GM18868 (cell line): Measurements from ENCODE around the gene TCF12.
"Not testable (repeated sequence)": the region's sequence is repeated elsewhere in the genome, so short reads cannot be mapped to it uniquely, and the experiment has no call there.

Experiments used
- ATAC-seq: cut with Tn5 transposase; IDR thresholded peaks from one replicate; pipeline ENCODE4 v1.9.1; 2021; ENCODE audit warnings: mild to moderate bottlenecking, moderate library complexity; ENCODE audit not compliant: unreplicated experiment

TCF12 gene

DNA sequence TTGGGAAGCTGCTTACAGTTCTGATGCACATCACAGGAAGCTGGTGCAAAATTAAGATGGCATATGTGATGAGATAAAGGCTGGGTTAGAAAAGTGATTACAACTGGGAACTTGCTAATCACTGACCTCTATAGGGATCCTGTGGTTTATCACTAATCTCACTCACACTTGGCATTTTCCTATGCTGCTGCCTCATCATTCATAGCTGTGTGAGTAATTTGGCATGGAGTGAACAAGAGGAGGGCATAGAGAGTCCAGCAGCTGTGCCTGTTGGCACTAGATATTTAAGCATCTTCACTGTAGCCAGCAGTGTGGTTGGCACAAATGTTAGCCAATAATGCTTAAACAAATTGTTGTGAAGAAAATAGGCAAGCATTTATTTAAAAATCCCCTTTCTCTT lies 240.1 kb downstream of the TCF12 start:
- ATAC-seq = no peak

DNA sequence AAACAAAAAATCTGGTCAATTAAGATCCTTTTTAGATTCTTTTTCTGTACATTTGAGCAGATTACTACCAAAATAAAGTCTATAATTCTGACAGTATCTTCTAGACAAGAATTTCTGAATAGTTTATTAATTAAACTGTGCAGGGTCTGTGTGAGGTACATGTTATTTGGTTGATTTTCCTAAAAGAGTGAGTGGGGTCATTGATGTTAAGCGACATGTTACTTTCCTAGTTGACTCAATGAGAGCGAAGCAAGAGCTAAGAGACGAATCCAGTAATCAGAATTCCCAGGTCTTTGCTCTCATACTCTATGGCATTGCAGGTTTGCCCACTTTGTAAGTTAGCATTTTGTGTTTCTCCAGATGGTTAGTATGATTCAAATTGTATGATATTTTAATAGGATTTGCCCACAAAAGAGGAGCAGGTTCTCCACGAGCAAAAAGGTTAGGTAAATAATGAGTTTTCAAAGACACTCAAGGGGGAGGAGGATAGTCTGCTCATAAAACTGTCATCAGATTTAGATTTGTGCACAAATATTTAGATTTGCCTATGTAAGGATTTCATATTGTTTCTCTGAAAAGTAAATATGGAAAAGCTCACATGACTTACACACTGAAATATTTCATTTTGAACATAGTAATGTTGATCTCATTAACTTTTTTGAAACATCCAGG lies 240.7 kb downstream of the TCF12 start:
- no peak for ATAC-seq

DNA sequence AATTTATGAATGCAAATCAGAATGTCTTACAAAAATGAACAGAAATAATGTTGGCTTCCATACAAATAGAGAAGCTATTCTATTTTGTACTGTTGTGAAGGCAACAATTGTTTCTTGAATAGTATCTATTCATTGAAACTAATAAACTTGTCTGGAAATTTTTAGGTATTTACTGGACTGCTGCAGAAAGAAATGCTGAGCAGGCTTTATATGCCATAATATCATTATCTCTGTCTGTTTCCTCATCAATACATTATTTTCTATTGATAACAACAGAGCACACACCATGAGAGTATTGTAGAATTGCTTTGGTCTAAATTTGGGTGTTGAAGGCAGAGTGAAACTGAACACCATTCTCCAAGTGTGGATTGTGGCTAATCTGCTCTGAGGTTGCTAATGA lies 241.3 kb downstream of the TCF12 start:
- no peak for ATAC-seq

- ATAC-seq = no peak
These were observed 242.5 kb downstream of the TCF12 start for GRCh38 chr15:57160823-57161560.

DNA sequence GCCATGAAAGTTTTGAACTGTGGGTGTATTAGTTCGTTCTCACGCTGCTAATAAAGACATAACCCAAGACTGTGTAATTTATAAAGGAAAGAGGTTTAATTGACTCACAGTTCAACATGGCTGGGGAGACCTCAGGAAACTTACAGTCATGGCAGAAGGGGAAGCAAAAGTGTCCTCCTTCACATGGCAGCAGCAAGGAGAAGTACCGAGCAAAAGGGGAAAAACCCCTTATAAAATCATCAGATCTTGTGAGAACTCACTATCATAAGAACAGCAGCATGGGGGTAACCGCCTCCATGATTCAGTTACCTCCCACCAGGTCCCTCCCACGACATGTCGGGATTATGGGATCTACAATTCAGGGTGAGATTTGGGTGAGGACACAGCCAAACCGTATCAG lies 245.8 kb downstream of the TCF12 start:
- ATAC-seq = not testable (repeated sequence)

- ATAC-seq = no peak
These were observed 247.5 kb downstream of the TCF12 start for GRCh38 chr15:57165992-57166391.

DNA sequence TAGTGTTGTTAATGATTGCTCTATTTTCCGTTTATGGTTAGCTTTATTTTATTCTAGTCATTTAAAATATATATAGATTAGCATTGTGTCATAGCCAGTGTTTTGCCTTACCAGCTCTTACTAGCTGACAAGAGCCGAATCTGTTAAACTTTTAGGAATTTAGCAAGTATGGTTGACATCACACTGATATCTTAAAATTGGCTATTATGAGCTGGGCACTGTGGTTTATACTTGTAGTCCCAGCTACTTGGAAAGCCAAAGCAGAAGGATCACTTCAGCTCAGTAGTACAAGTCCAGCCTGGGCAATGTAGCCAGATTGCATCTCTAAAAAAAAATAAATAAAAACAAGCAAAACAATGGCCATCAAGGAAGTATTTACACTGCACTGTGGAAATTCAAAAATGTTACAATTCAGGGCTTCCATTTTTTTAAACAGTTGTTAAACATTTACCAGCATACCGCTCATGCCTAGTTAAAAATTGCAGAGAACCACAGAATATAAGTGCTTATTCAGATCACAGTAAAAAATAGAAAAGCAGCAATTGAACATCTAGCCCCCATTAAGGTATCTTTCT lies 249.5 kb downstream of the TCF12 start:
- ATAC-seq = no peak

DNA sequence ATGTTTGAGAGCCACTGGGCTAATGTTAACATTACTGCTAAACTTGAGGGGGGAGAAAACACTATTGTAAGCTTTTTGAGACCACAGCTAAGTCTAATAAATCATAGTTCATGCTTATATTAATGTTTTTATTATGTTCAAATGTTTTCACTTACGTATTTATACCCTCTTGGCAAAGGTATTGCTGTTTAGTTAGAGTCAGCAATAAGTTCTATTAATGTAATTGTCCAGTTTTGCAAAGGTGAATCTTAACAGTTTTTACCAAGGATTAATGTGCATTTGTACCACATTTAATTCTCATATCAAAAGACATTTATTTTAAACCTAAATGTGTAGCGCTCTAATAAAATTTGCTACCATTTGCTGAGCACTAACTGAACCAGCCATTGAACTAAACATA lies 251.2 kb downstream of the TCF12 start:
- ATAC-seq = no peak

DNA sequence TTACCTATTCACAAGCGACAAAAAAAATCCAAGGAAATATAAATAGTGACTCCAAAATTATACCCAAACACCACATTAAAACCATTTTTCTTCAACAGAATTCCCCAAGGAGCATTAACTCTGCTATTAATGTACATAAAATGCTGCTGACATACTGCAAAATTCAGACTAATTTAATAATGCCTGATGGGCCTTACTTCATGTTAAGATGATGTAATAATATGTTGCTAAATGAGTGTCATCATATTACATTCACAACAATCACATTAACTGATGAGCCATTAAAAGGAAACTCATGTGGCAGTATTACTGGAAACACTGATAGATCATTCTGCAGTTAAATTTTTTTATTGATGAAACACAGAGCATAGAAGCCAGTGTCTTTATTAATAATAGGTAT lies 253.0 kb downstream of the TCF12 start:
- ATAC-seq = no peak

DNA sequence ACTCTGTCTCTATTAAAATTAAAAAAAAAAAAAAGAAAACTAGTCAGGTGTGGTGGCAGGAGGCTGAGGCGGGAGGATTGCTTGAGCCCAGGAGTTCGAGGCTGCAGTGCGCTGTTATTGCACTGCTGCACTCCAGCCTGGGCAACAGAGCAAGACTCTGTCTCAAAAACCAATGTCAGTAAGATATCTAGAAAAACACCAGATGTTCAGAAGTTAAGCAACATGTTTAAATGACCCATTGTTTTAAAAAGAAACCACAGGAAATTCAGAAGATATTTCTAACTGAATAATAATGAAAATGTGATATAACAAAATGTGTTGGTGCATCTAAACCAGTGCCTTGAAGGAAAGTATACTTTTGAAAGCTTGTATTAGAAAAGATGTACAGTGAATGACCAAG lies 254.5 kb downstream of the TCF12 start:
- ATAC-seq = no peak

GRCh38 chr15:57183041-57183440 lies 264.6 kb downstream of the TCF12 start:
- no peak for ATAC-seq

DNA sequence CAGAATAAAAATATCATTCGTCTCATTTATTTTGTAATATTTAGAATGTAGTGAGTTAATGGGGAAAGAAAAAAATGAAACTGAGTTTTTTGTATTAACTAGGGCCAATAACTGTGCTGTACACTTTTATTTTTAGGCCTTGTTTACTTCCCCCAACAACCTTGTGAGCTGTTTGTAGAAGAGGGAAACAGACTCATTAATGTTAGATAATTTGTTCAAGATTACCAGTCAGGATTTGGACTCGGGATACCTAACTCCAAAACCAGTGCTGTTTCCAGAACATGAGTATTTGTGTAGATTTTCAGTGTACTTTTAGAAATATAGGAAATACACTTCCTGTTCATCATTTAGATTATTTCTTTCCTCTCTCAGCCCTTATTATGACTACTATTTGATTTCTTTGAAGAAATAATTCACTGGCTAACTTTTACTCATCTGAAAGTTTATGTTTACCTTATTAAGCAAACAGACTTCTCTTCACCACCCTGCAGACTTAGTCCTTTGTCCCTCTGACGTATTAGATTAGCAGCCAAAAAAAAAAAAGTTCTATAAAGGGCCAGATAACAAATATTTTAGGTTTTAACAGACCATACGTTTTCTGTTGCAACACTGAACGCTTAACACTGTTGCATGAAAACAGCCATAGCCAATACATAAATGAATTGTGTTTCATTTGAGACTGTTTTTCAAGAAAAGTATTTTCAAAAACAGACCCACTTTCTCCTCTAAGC lies 265.3 kb downstream of the TCF12 start:
- ATAC-seq = no peak

DNA sequence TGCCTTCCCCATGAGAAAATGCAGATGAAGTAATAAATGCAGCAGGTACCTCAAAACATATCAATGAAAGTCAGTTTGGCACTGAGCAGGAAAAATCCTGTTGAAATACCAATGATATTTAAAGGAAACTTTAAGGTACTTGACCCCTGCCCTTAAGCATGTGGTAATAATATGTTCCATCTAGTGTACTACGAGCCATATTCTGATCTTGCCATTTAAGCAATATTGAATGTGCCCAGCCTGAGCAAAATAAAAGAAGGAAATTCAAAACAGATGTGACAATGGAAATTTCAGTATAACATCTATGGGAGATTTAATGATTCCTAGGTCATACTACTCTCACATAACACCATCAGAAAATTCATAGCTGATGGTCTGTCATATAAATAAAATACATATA lies 266.1 kb downstream of the TCF12 start:
- ATAC-seq = no peak

DNA sequence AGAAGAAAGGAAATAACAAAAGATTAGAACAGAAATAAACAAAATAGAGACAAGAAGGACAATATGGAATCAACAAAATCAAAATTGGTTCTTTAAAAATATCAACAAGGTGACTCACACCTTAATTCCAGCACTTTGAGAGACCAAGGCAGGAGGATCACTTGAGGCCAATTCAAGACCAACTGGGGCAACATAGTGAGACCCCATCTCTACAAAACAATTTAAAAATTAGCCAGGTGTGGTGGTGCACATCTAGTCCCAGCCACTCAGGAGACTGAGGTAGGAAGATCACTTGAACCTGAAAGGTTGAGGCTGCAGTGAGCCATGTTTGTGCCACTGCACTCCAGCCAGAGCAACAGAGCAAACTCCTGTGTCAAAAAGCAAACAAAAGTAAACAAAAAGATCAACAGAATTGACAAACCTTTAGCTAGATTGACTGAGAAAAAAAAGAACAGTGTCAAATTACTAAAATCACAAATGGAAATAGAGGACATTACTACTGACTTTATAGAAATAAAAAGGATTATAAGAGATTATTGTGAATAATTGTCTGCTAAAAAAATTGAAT lies 267.1 kb downstream of the TCF12 start:
- no peak for ATAC-seq

DNA sequence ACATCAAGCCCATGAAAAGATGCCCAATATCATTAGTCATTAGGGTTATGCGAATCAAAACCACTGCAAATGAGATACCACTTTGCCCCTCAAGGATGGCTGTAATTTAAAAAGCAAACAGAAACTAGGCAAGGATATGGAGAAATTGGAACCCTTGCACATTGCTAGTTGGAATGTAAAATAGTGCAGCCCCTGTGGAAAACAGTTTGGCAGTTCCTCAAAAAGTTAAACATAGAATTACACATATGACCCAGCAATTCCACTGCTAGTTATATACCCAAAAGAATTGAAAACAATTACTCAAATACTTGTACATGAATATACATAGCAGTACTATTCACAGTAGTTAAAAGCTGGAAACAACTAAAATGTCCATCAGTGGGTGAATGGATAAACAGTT lies 271.0 kb downstream of the TCF12 start:
- no peak for ATAC-seq

DNA sequence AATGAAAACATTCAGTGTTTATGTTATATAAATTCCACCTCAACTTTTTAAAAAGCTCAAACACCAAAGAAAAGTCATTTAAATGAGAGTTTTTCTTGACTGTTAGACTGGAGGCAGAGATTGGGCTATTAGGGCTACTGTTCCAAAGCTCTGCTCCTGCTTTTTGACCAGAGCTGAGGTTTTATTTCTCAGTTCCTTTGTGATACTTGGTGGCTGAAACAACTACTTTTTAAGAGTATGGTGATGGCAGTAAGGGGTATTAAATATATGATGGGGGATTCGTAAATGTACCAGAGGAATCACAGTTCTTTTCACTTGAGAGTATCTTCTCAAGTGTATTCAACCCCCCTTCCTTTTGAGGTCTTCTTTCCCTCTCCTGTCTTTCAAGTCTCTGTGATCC lies 271.8 kb downstream of the TCF12 start:
- peak; percentile 53 for ATAC-seq

DNA sequence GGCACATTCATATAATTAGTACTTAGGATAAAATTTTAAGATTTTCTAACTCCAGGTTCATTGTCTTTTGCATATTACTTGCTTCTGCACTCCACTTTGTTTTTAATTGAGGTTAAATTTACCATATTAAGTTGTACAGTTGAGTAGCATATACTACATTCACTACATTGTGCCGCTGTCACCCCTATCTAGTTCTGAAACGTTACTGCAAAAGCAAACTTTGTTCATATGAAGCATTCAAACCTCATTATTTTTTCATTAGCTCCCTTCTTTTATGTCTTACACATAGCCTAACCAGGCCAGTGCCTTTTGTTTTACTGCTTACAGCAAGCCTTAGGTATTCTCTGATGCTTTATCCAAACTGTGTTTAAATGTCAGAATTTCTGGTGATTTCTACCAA lies 274.7 kb downstream of the TCF12 start:
- no peak for ATAC-seq

DNA sequence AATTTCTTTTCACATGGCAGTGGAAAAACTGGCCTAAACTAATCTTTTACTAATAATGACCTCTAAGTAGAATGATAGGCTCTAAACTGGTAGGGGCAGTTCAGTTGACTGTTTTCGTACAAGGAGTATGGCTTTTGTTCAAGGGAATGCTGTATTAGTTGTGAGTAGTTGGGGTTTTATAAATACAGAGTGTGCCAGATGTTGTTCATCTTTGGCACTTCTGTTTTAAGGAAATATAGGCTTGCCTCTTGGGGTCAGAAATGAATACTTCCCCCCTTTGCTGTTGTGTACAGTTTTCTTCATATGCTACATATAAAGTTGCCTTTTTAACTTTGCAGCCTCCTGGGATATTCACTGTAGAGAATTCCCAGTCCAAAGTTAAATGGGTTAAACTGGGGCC lies 276.9 kb downstream of the TCF12 start:
- ATAC-seq = no peak

GRCh38 chr15:57196865-57197264 lies 278.4 kb downstream of the TCF12 start:
- no peak for ATAC-seq

DNA sequence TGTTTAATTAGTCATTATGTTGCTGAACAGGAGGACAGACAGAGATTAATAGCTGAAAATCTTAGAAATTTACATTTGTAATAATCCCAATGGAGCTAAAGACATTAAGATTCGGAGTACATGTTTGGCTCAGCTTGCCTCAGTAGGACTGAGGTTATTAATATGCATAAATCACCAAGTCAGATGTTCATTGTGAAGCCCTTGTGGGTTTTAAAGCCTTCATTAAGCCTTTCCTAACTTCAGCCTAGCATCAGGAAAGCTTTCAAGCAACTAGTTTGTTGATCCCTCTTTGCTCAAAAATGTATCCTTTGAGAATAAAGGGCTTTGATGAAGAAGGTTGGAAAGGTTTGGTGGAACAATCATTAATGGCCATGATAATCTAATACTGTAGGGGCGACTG lies 279.7 kb downstream of the TCF12 start:
- no peak for ATAC-seq

GRCh38 chr15:57198654-57199291 lies 280.3 kb downstream of the TCF12 start:
- no peak for ATAC-seq
